Transverse colon (tissue), 4 donors: ENCODE data around the gene BMPR2. TPM values are rescaled to one million over a fixed set of nuclear protein-coding genes. Genes with fewer than 3 reads are reported as not detected.

Experiments
- DNase-seq: peaks from one replicate; pipeline ENCODE4 v3.0.0-alpha.2; 2019
- H3K27ac ChIP-seq, 4 donors: fragments of 200-600 bp; sonication (generic); 2 replicates each; pipeline ENCODE4 v1.5.1; 2016 to 2018; ENCODE audit warnings: inconsistent platforms in 4 of 4
- H3K27me3 ChIP-seq: fragments of 200-600 bp; sonication (generic); 2 replicates; pipeline ENCODE4 v1.5.1; 2017; ENCODE audit warnings: inconsistent platforms
- H3K36me3 ChIP-seq, 4 donors: fragments of 200-600 bp; sonication (generic); 2 replicates each; pipeline ENCODE4 v1.5.1; 2017 to 2019; ENCODE audit warnings: inconsistent platforms in 4 of 4
- H3K4me1 ChIP-seq, 4 donors: fragments of 200-600 bp; sonication (generic); 2 replicates each; pipeline ENCODE4 v1.5.1; 2017 to 2020; ENCODE audit warnings: inconsistent platforms in 4 of 4
- H3K4me3 ChIP-seq, 4 donors: fragments of 200-600 bp; sonication (generic); 1 replicate in 1 of 4; 2 replicates in 3 of 4; pipeline versions ENCODE4 v1.5.1 to v1.6.1; 2017 to 2019; ENCODE audit warnings: inconsistent platforms in 4 of 4
- H3K9me3 ChIP-seq, 2 donors: fragments of 200-600 bp; sonication (generic); 2 replicates each; pipeline ENCODE4 v1.5.1; 2017 to 2019; ENCODE audit warnings: inconsistent platforms in 2 of 2
- EP300 ChIP-seq: sonication (generic); formaldehyde crosslinking; IDR thresholded peaks from one replicate; pipeline ENCODE4 v1.6.1; 2017; ENCODE audit warnings: antibody characterized with exemption, low read depth
- POLR2A ChIP-seq: fragments of 450-650 bp; IDR thresholded peaks from one replicate; pipeline ENCODE4 v1.6.1; 2016; ENCODE audit warnings: antibody characterized with exemption, mild to moderate bottlenecking, moderate library complexity
- POLR2AphosphoS5 ChIP-seq, 3 donors: sonication (generic); formaldehyde crosslinking; IDR thresholded peaks; one replicate each; pipeline ENCODE4 v1.6.1; 2016; ENCODE audit warnings: antibody characterized with exemption in 3 of 3
- WGBS, 2 donors: methylation state at CpG; one replicate each; pipeline ENCODE4 v1.1.5; 2018; ENCODE audit warnings: low coverage in 1 of 2; 5-methylcytosine and 5-hydroxymethylcytosine counted together
- in situ Hi-C, 4 donors: fragments of 200-750 bp; cut with MboI; loops; one replicate each; pipeline versions ENCODE4 v1.15.0 to v1.15.1; 2017; ENCODE audit warnings: low sequenced_read_pairs in 3 of 4, low pct_ligation_motif_present in 1 of 4, low pct_unique_long_range_greater_than_20kb in 1 of 4
- intact Hi-C: fragments of 100-400 bp; cut with DNase I; formaldehyde crosslinking; loops from one replicate; pipeline ENCODE4 v1.15.1; 2023; ENCODE audit warnings: low total_unique reads
- total RNA-seq, 4 donors: library from RNA; depleted of rRNA; stranded (reverse); fragments of >200 nt; gene quantifications; one replicate each; pipeline ENCODE4 v1.1.0, GENCODE V29; 2016
- TF ChIP-seq, protein P1 (sequence below), 5 experiments: fragments of 200-600 bp in 3 of 5; fragments of 450-650 bp in 2 of 5; sonication (generic) in 3 of 5; IDR thresholded peaks; 1 replicate in 2 of 5; 2 replicates in 3 of 5; pipeline ENCODE4 v1.5.1; 2016 to 2017; ENCODE audit warnings: antibody characterized with exemption in 5 of 5, inconsistent platforms in 3 of 5, mild to moderate bottlenecking in 2 of 5, moderate library complexity in 1 of 5

The BMPR2 gene
- total RNA-seq, 4 donors from 2014 or later: 16.5 to 40.5 (median 26.5) TPM

DNA sequence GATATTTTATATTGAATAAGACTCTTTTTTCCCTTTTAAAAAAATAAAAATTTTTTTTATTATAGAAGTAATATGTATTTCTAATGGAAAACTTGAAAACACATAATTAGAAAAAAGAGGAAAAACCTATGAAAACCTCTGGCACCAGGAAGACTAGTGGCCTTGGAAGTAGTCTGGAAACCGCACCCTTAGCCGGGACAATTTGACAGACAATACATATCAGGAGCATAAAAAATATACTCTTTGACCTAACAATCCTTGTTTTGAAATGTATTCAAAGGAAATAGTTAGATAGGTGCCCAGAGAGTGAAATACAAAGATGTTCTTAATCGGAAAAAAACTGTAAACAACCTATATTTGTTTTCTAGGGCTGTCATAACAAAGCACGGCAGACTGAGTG lies 223.8 kb downstream of the BMPR2 start:
- WGBS, 2 donors: 38 to 42% methylated on average over 3 to 4 of the region's 4 CpGs
- TF ChIP-seq, protein P1, sequence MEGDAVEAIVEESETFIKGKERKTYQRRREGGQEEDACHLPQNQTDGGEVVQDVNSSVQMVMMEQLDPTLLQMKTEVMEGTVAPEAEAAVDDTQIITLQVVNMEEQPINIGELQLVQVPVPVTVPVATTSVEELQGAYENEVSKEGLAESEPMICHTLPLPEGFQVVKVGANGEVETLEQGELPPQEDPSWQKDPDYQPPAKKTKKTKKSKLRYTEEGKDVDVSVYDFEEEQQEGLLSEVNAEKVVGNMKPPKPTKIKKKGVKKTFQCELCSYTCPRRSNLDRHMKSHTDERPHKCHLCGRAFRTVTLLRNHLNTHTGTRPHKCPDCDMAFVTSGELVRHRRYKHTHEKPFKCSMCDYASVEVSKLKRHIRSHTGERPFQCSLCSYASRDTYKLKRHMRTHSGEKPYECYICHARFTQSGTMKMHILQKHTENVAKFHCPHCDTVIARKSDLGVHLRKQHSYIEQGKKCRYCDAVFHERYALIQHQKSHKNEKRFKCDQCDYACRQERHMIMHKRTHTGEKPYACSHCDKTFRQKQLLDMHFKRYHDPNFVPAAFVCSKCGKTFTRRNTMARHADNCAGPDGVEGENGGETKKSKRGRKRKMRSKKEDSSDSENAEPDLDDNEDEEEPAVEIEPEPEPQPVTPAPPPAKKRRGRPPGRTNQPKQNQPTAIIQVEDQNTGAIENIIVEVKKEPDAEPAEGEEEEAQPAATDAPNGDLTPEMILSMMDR (IDR thresholded peaks at IDR 0.05): no peak
- TF ChIP-seq EP300: no peak
- TF ChIP-seq POLR2A: no peak
- TF ChIP-seq POLR2AphosphoS5 (IDR thresholded peaks at IDR 0.05): no peak
- Histone ChIP-seq H3K27ac (peak overlapping the region in 2 of 4 donors; percentile 16 to 42), H3K9me3 (no peaks in the 10 kb centered on the region), H3K27me3 (no peaks in the 10 kb centered on the region), H3K36me3 (no peaks in the 10 kb centered on the region), H3K4me1 (peaks cover 0 to 12% (median 0%) of the 10 kb centered on the region in 4 donors), H3K4me3 (no peak overlapping the region)
- in situ Hi-C loops (loop anchor here (25.0 kb wide), 3 partner anchors 162 to 287 kb away; partner anchors contain the start of gene ICA1L (in 2 of the 4)), intact Hi-C loops (no loop called here)
- no peak for DNase-seq

DNA sequence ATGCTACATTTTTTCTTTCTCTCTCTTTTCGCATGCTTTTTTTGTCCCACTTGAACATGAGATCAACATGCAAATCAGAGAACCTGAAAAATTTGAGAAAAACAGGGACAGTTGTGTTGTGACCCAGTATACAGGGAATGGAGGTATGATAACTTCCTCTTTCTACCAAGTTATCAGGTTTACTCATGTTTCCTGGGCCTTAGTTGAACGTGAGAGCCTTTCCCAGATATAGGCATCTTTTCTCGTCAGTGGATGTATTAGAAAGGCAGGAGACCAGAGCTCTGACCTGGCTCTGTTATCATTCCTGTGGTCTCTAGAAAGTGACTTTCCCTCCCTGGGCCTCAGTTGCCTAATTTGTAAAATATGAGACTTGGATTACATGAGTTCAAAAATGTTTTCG lies 228.6 kb downstream of the BMPR2 start:
- TF ChIP-seq POLR2A: no peak
- no peak for TF ChIP-seq POLR2AphosphoS5 (IDR thresholded peaks at IDR 0.05)
- TF ChIP-seq, protein P1 (IDR thresholded peaks at IDR 0.05): no peak
- no peak for TF ChIP-seq EP300
- DNase-seq: no peak
- no peaks in the 10 kb centered on the region for H3K9me3 ChIP-seq
- no peak overlapping the region for H3K4me3 ChIP-seq
- 65 to 81% methylated on average over 3 to 4 of the region's 4 CpGs for WGBS, 2 donors
- H3K27ac ChIP-seq: no peak overlapping the region
- no peaks in the 10 kb centered on the region for H3K27me3 ChIP-seq
- intact Hi-C loops (no loop called here), in situ Hi-C loops (no loop called here)
- no peaks in the 10 kb centered on the region for H3K36me3 ChIP-seq
- H3K4me1 ChIP-seq: peaks cover 0 to 11% (median 0%) of the 10 kb centered on the region in 4 donors

DNA sequence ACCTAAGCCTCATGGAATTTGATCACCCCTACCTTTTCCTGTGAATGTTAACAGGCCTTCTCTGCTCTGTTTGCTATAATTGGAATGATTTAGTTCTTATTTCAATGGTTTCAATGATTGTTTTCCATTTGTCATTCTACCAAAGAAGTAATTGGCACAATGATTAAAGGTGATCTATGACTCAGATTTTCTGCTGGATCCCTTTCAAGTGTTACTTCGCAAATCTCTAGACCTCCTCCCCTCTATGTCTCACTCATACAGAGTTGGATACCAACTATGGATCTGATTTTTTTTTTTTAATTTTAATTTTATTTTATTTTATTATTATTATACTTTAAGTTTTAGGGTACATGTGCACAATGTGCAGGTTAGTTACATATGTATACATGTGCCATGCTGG lies 229.0 kb downstream of the BMPR2 start:
- peaks cover 0 to 11% (median 0%) of the 10 kb centered on the region in 4 donors for H3K4me1 ChIP-seq
- in situ Hi-C loops: no loop called here
- 86 to 90% methylated on average over 1 of the region's 1 CpG for WGBS, 2 donors
- intact Hi-C loops: no loop called here
- H3K27ac ChIP-seq: no peak overlapping the region
- H3K9me3 ChIP-seq: no peaks in the 10 kb centered on the region
- no peaks in the 10 kb centered on the region for H3K27me3 ChIP-seq
- DNase-seq: no peak
- no peaks in the 10 kb centered on the region for H3K36me3 ChIP-seq
- no peak overlapping the region for H3K4me3 ChIP-seq
- no peak for TF ChIP-seq POLR2A
- TF ChIP-seq, protein P1 (IDR thresholded peaks at IDR 0.05): no peak
- no peak for TF ChIP-seq POLR2AphosphoS5 (IDR thresholded peaks at IDR 0.05)
- TF ChIP-seq EP300: no peak

DNA sequence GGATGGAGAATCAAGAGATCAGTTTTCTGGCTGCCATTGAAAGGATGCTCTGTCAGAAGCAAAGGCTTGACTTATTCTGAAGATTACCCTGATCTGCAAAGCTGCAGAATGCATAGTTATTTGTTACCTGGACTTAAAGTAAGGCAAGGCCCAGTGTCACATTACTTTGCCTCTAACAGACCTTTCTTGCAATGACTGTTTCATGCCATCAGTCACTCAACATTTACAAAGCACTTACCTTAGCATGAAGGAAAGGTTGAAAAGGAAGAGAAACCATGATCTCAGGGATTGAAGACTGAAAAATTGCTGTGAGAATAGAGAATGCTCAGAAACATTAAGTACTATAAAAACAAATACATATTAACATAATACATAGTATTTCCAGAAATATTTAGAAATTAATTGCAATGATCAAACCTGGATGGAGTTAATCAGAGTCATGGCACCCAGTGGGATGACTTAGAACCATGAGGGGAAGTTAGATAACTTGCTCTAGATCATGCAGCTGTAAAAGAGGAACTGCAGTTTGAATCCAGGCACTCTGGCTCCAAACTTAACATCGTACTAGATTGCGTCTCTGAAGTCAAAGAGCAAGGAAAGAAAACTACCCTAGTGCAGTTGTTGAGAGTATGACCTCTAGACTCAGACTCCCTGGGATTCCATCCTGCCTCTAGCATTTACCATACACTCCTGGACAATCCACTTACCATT lies 232.2 kb downstream of the BMPR2 start:
- Histone ChIP-seq H3K9me3 (no peaks in the 10 kb centered on the region), H3K4me3 (no peak overlapping the region), H3K4me1 (peaks cover 0 to 20% (median 0%) of the 10 kb centered on the region in 4 donors), H3K36me3 (no peaks in the 10 kb centered on the region), H3K27ac (peak overlapping the region in 1 of 4 donors; percentile 4), H3K27me3 (no peaks in the 10 kb centered on the region)
- WGBS, 2 donors: 81 to 85% methylated on average over 2 of the region's 2 CpGs
- DNase-seq: no peak
- intact Hi-C loops: no loop called here
- in situ Hi-C loops: no loop called here
- no peak for TF ChIP-seq EP300
